H1 (cell line): ENCODE results near the gene IRAG1.

Source experiments
- CBX8 ChIP-seq: fragments of 300-800, 300-1000 bp; sonication (generic); IDR thresholded peaks from 2 replicates; pipeline ENCODE4 v1.7.1; 2016; ENCODE audit warnings: low read depth, low read length, borderline replicate concordance
- HDAC2 ChIP-seq, 2 experiments: fragments of 300-600 bp in 1 of 2; sonication (generic) in 1 of 2; IDR thresholded peaks; 2 replicates each; pipeline ENCODE4 v1.6.1; 2011 to 2012; ENCODE audit warnings: low read depth in 2 of 2, low read length in 2 of 2, mild to moderate bottlenecking in 2 of 2, moderate library complexity in 2 of 2, borderline replicate concordance in 1 of 2, inconsistent platforms in 1 of 2
- KDM1A ChIP-seq: fragments of 200-600, 300-600 bp; sonication (generic); IDR thresholded peaks from 2 replicates; pipeline ENCODE4 v1.7.1; 2016; ENCODE audit warnings: mild to moderate bottlenecking, low read length, borderline replicate concordance
- POLR2A ChIP-seq, 2 experiments: IDR thresholded peaks; 1 replicate in 1 of 2; 2 replicates in 1 of 2; pipeline ENCODE4 v1.6.1; 2011; ENCODE audit warnings: low read depth in 2 of 2, low read length in 2 of 2, mild to moderate bottlenecking in 2 of 2; ENCODE audit errors: control extremely low read depth in 1 of 2
- POU5F1 ChIP-seq: IDR thresholded peaks from 2 replicates; pipeline ENCODE4 v1.6.1; 2011; ENCODE audit warnings: low read depth, mild to moderate bottlenecking, low read length, moderate library complexity
- RFX5 ChIP-seq: IDR thresholded peaks from 2 replicates; pipeline ENCODE4 v1.6.1; 2011; ENCODE audit warnings: low read depth, low read length, improper control_type of control experiment, borderline replicate concordance
- RNF2 ChIP-seq: fragments of 200-900, 300-1000 bp; sonication (generic); IDR thresholded peaks from 2 replicates; pipeline ENCODE4 v1.7.1; 2016; ENCODE audit warnings: borderline replicate concordance, low read depth, mild to moderate bottlenecking, antibody characterized with exemption, low read length; ENCODE audit not compliant: poor library complexity, severe bottlenecking; ENCODE audit errors: missing control alignments
- TF ChIP-seq, protein P1 (sequence below), 3 experiments: IDR thresholded peaks; 1 replicate in 2 of 3; 2 replicates in 1 of 3; pipeline versions ENCODE4 v1.5.1 to v1.6.1; 2011; ENCODE audit warnings: low read length in 3 of 3, mild to moderate bottlenecking in 3 of 3, inconsistent platforms in 2 of 3, low read depth in 1 of 3, moderate library complexity in 1 of 3; ENCODE audit not compliant: insufficient read depth in 1 of 3; ENCODE audit errors: control extremely low read depth in 1 of 3

GRCh38 chr11:10716543-10717259 is 23.1 kb upstream of the IRAG1 start:
- no peak for TF ChIP-seq POU5F1
- no peak for TF ChIP-seq POLR2A (IDR thresholded peaks at IDR 0.05; ENCODE audit: control extremely low read depth in 1 of 2, low read depth in 2 of 2, low read length in 2 of 2)
- TF ChIP-seq, protein P1, sequence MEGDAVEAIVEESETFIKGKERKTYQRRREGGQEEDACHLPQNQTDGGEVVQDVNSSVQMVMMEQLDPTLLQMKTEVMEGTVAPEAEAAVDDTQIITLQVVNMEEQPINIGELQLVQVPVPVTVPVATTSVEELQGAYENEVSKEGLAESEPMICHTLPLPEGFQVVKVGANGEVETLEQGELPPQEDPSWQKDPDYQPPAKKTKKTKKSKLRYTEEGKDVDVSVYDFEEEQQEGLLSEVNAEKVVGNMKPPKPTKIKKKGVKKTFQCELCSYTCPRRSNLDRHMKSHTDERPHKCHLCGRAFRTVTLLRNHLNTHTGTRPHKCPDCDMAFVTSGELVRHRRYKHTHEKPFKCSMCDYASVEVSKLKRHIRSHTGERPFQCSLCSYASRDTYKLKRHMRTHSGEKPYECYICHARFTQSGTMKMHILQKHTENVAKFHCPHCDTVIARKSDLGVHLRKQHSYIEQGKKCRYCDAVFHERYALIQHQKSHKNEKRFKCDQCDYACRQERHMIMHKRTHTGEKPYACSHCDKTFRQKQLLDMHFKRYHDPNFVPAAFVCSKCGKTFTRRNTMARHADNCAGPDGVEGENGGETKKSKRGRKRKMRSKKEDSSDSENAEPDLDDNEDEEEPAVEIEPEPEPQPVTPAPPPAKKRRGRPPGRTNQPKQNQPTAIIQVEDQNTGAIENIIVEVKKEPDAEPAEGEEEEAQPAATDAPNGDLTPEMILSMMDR (IDR thresholded peaks at IDR 0.05; ENCODE audit: control extremely low read depth in 1 of 3, insufficient read depth in 1 of 3, low read depth in 1 of 3, low read length in 3 of 3): no peak
- TF ChIP-seq RFX5: no peak
- no peak for TF ChIP-seq HDAC2 (IDR thresholded peaks at IDR 0.05; ENCODE audit: borderline replicate concordance in 1 of 2, low read depth in 2 of 2, low read length in 2 of 2)
- TF ChIP-seq CBX8: no peak
- TF ChIP-seq RNF2: no peak
- TF ChIP-seq KDM1A: no peak
